ENCODE measurements around the gene WIF1. TPM values are rescaled to one million over a fixed set of nuclear protein-coding genes. Genes with fewer than 3 reads are reported as not detected.

The WIF1 gene
- total and polyA plus RNA-seq, 2 of the 8 experiments (the other 6 are each of a cell fraction or from before 2014, with no cell fraction given), result 1.8 to 9.1 TPM

- POLR2A ChIA-PET (ENCODE audit: partially characterized antibody), result interaction anchor here (0.8 kb wide), 1 partner anchor 9 kb away, joined by 4 read pairs; no protein-coding TSS in a partner anchor
- 89% methylated on average over 1 of the region's 1 CpG; no CpG with 5 or more reads in 1 of the 2 experiments for WGBS, 2 experiments (ENCODE audit: extremely low coverage in 1 of 2, insufficient coverage in 1 of 2, insufficient read length in 1 of 2, insufficient replicate concordance in 2 of 2, low coverage in 1 of 2, low lambda C conversion rate in 2 of 2, missing lambda C conversion rate in 1 of 2)
- H4K5ac ChIP-seq (ENCODE audit: insufficient read length, low read depth, low read length), result no peak overlapping the region
- H3K27ac ChIP-seq (ENCODE audit: low read depth, low read length), result no peak overlapping the region
- no peak overlapping the region for H2BK15ac ChIP-seq (ENCODE audit: low read length)
- no peak overlapping the region for H2BK5ac ChIP-seq (ENCODE audit: low read depth, low read length)
- FAIRE-seq, result no peak
- CTCF ChIA-PET (ENCODE audit: partially characterized antibody), result no interaction called here
- H2BK12ac ChIP-seq (ENCODE audit: low read depth, low read length), result no peak overlapping the region
- H3K4ac ChIP-seq (replicated peaks; ENCODE audit: insufficient read length, low read depth, low read length), result no peak overlapping the region
- H4K91ac ChIP-seq (replicated peaks; ENCODE audit: insufficient read length, low read length), result no peak overlapping the region
- H3K4me1 ChIP-seq (replicated peaks in 1 of 4; ENCODE audit: control insufficient read depth in 3 of 4, insufficient read depth in 4 of 4, low read length in 3 of 4), result no peaks in the 10 kb centered on the region
- DNase-seq (ENCODE audit: low read depth in 1 of 2, low spot score in 2 of 2), result no peak
- H3K4me3 ChIP-seq (ENCODE audit: extremely low read depth in 1 of 4, insufficient read depth in 2 of 4, low read depth in 3 of 4, low read length in 4 of 4), result no peak overlapping the region
- no peaks in the 10 kb centered on the region for H3K79me2 ChIP-seq (ENCODE audit: control insufficient read depth in 1 of 2, insufficient read depth in 2 of 2, low read length in 2 of 2)
- H3K9me3 ChIP-seq (ENCODE audit: insufficient read depth in 2 of 2, low read depth in 1 of 2, low read length in 1 of 2), result no peaks in the 10 kb centered on the region
- no peak overlapping the region for H3K23ac ChIP-seq (ENCODE audit: insufficient read length)
- H3K14ac ChIP-seq (ENCODE audit: insufficient read length), result no peak overlapping the region
- H3K23me2 ChIP-seq (ENCODE audit: low read depth, low read length), result no peaks in the 10 kb centered on the region
- no peak overlapping the region for H2BK20ac ChIP-seq (ENCODE audit: low read length)
- H2BK120ac ChIP-seq (replicated peaks; ENCODE audit: low read depth, low read length), result no peak overlapping the region
- no peaks in the 10 kb centered on the region for H3K36me3 ChIP-seq (ENCODE audit: control insufficient read depth in 2 of 4, insufficient read depth in 4 of 4, low read length in 3 of 4)
- no peaks in the 10 kb centered on the region for H3K79me1 ChIP-seq (ENCODE audit: low read depth, low read length)
- H3K27me3 ChIP-seq (replicated peaks in 1 of 4; ENCODE audit: control insufficient read depth in 3 of 4, extremely low read depth in 1 of 4, insufficient read depth in 3 of 4, low read length in 3 of 4), result no peaks in the 10 kb centered on the region; a peak in 1 of 7 replicates
- H2AFZ ChIP-seq (ENCODE audit: low read length), result no peak overlapping the region
- no peak overlapping the region for H3K4me2 ChIP-seq (ENCODE audit: insufficient read depth in 1 of 2, low read depth in 2 of 2, low read length in 2 of 2)
- no peaks in the 10 kb centered on the region for H4K20me1 ChIP-seq (replicated peaks in 1 of 2; ENCODE audit: control insufficient read depth in 1 of 2, insufficient read depth in 2 of 2, low read length in 2 of 2)
- TF ChIP-seq ZNF274 (IDR thresholded peaks at IDR 0.05; ENCODE audit: borderline replicate concordance, extremely low read depth, low read length), result no peak
- TF ChIP-seq SP4 (IDR thresholded peaks at IDR 0.05; ENCODE audit: low read length), result no peak
- no peak for TF ChIP-seq SIRT6 (IDR thresholded peaks at IDR 0.05; ENCODE audit: low read length)
- no peak for TF ChIP-seq HDAC2 (IDR thresholded peaks at IDR 0.05; ENCODE audit: borderline replicate concordance in 1 of 2, low read depth in 2 of 2, low read length in 2 of 2)
- TF ChIP-seq SP1 (IDR thresholded peaks at IDR 0.05; ENCODE audit: low read depth, low read length), result no peak
- TF ChIP-seq CREB1 (IDR thresholded peaks at IDR 0.05), result no peak
- H3K9ac ChIP-seq (replicated peaks in 1 of 4; ENCODE audit: extremely low read depth in 1 of 4, low read depth in 3 of 4, low read length in 3 of 4), result no peak overlapping the region
- H2AK5ac ChIP-seq (ENCODE audit: low read depth, low read length), result no peak overlapping the region
- H3K18ac ChIP-seq (ENCODE audit: extremely low read depth, low read length), result no peak overlapping the region
- H4K8ac ChIP-seq (ENCODE audit: extremely low read depth, insufficient read depth, low read length), result no peak overlapping the region
- no peak overlapping the region for H3K56ac ChIP-seq (replicated peaks; ENCODE audit: insufficient read length, low read depth, low read length)
Observed at GRCh38 chr12:65152596-65152995, 31.5 kb upstream of the WIF1 start.

Measured in H1 (cell line).